ENCODE results near the gene DNAH8. TPM values are rescaled to one million over a fixed set of nuclear protein-coding genes. Genes with fewer than 3 reads are reported as not detected.

Gene DNAH8
- polyA plus RNA-seq, 3 donors: not detected

- Histone ChIP-seq H3K4me3 (replicated peaks in 1 of 3; ENCODE audit: low read depth in 2 of 3, low read length in 3 of 3) (no peak overlapping the region), H3K27me3 (ENCODE audit: control insufficient read depth in 2 of 2, insufficient read depth in 2 of 2, low read length in 2 of 2) (no peaks in the 10 kb centered on the region), H3K9ac (ENCODE audit: insufficient read depth, low read length, poor library complexity, severe bottlenecking) (no peak overlapping the region), H4K20me1 (ENCODE audit: insufficient read depth, low read length) (no peaks in the 10 kb centered on the region), H2AFZ (ENCODE audit: insufficient read depth, low read depth, low read length, poor library complexity, severe bottlenecking) (no peak overlapping the region), H3K27ac (ENCODE audit: low read depth in 1 of 2, low read length in 2 of 2) (no peak overlapping the region), H3K4me2 (replicated peaks; ENCODE audit: extremely low read depth, low read length, poor library complexity, severe bottlenecking) (no peak overlapping the region), H3K36me3 (replicated peaks in 1 of 2; ENCODE audit: control insufficient read depth in 1 of 2, insufficient read depth in 2 of 2, low read length in 2 of 2) (peaks cover 0 to 18% of the 10 kb centered on the region in 2 donors), H3K79me2 (ENCODE audit: insufficient read depth, low read length) (no peaks in the 10 kb centered on the region), H3K4me1 (ENCODE audit: control insufficient read depth in 1 of 2, insufficient read depth in 2 of 2, low read length in 2 of 2) (peaks cover 8 to 11% of the 10 kb centered on the region in 2 donors), H3K9me3 (replicated peaks in 1 of 2; ENCODE audit: control insufficient read depth in 1 of 2, insufficient read depth in 1 of 2, low read length in 2 of 2) (peaks cover 0 to 2% of the 10 kb centered on the region in 2 donors)
- Mint-ChIP-seq H3K36me3 (peaks cover 16 to 18% of the 10 kb centered on the region in 2 donors), H3K9me3 (peaks cover 0 to 6% (median 0%) of the 10 kb centered on the region in 7 donors), H3K4me3 (no peak overlapping the region), H3K27ac (no peak overlapping the region), H3K4me1 (peaks cover 14% of the 10 kb centered on the region), H3K27me3 (ENCODE audit: low read depth in 3 of 3) (peaks cover 0 to 1% (median 0%) of the 10 kb centered on the region in 3 donors)
- peak; percentile 21 to 52 (median 46) for DNase-seq
- intact Hi-C loops (cut with micrococcal nuclease): no loop called here
- 0% methylated on average over 1 of the region's 2 CpGs for WGBS (ENCODE audit: insufficient coverage)
- TF ChIP-seq CTCF (IDR thresholded peaks at IDR 0.05): peak; percentile 70
Measured at GRCh38 chr6:38671885-38672467, 43.1 kb upstream of the DNAH8 start.

- Mint-ChIP-seq H3K4me1 (peaks cover 28% of the 10 kb centered on the region), H3K27me3 (ENCODE audit: low read depth in 3 of 3) (peaks cover 0 to 1% (median 0%) of the 10 kb centered on the region in 3 donors), H3K9me3 (peaks cover 0 to 6% (median 0%) of the 10 kb centered on the region in 7 donors), H3K36me3 (peaks cover 22 to 24% of the 10 kb centered on the region in 2 donors), H3K4me3 (peak overlapping the region in 1 of 2 donors; percentile 41), H3K27ac (peak overlapping the region in 2 of 7 donors; percentile 26 to 62)
- no peaks in the 10 kb centered on the region for H3K27me3 ChIP-seq (ENCODE audit: control insufficient read depth in 2 of 2, insufficient read depth in 2 of 2, low read length in 2 of 2)
- 50% methylated on average over 2 of the region's 9 CpGs for WGBS (ENCODE audit: insufficient coverage)
- H2AFZ ChIP-seq (ENCODE audit: insufficient read depth, low read depth, low read length, poor library complexity, severe bottlenecking): no peak overlapping the region
- H4K20me1 ChIP-seq (ENCODE audit: insufficient read depth, low read length): no peaks in the 10 kb centered on the region
- H3K79me2 ChIP-seq (ENCODE audit: insufficient read depth, low read length): no peaks in the 10 kb centered on the region
- peaks cover 11 to 17% of the 10 kb centered on the region in 2 donors for H3K4me1 ChIP-seq (ENCODE audit: control insufficient read depth in 1 of 2, insufficient read depth in 2 of 2, low read length in 2 of 2)
- no peak for TF ChIP-seq CTCF (IDR thresholded peaks at IDR 0.05)
- H3K9ac ChIP-seq (ENCODE audit: insufficient read depth, low read length, poor library complexity, severe bottlenecking): no peak overlapping the region
- H3K9me3 ChIP-seq (replicated peaks in 1 of 2; ENCODE audit: control insufficient read depth in 1 of 2, insufficient read depth in 1 of 2, low read length in 2 of 2): peaks cover 0 to 2% of the 10 kb centered on the region in 2 donors
- H3K4me3 ChIP-seq (replicated peaks in 1 of 3; ENCODE audit: low read depth in 2 of 3, low read length in 3 of 3): no peak overlapping the region
- peaks cover 0 to 18% of the 10 kb centered on the region in 2 donors for H3K36me3 ChIP-seq (replicated peaks in 1 of 2; ENCODE audit: control insufficient read depth in 1 of 2, insufficient read depth in 2 of 2, low read length in 2 of 2)
- intact Hi-C loops (cut with micrococcal nuclease): no loop called here
- H3K4me2 ChIP-seq (replicated peaks; ENCODE audit: extremely low read depth, low read length, poor library complexity, severe bottlenecking): no peak overlapping the region
- DNase-seq: peak; percentile 36 to 83 (median 39)
- no peak overlapping the region for H3K27ac ChIP-seq (ENCODE audit: low read depth in 1 of 2, low read length in 2 of 2)
Measured at GRCh38 chr6:38673397-38674165, 41.5 kb upstream of the DNAH8 start.

Measured in CD14-positive monocyte (primary cell).